ENCODE results near the gene KLF8.

DNA sequence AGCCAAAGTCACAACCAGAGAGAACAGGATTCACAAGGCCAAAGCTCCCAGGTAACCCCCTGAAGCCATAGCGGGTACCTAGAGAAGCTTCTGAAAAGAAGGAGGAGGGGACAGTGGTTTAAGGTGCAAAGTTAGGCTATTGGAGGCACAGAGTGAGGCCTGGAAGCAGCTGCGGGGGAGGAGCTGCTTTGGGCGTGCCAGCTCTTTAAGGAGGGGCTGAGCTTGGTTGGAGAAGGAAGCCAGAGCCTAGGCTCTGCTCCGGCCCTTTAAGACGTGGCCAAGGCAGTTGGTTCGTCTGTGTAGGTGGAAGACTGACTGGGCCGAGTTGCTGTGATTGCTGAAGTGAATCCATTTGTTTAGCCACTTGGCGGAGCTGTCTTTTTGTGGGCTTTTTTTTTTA, 1.5 kb downstream of the KLF8 start:
- TF ChIP-seq POLR2AphosphoS5 (IDR thresholded peaks at IDR 0.05) = no peak
- TF ChIP-seq, protein P1, sequence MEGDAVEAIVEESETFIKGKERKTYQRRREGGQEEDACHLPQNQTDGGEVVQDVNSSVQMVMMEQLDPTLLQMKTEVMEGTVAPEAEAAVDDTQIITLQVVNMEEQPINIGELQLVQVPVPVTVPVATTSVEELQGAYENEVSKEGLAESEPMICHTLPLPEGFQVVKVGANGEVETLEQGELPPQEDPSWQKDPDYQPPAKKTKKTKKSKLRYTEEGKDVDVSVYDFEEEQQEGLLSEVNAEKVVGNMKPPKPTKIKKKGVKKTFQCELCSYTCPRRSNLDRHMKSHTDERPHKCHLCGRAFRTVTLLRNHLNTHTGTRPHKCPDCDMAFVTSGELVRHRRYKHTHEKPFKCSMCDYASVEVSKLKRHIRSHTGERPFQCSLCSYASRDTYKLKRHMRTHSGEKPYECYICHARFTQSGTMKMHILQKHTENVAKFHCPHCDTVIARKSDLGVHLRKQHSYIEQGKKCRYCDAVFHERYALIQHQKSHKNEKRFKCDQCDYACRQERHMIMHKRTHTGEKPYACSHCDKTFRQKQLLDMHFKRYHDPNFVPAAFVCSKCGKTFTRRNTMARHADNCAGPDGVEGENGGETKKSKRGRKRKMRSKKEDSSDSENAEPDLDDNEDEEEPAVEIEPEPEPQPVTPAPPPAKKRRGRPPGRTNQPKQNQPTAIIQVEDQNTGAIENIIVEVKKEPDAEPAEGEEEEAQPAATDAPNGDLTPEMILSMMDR (IDR thresholded peaks at IDR 0.05) = no peak
- TF ChIP-seq POLR2A (IDR thresholded peaks at IDR 0.05) = no peak
- TF ChIP-seq EP300 (IDR thresholded peaks at IDR 0.05) = no peak
